GM18867 (cell line): ENCODE results near the gene BRK1.
A peak's percentile ranks its signal among the peaks of the same experiment; 100 is the strongest.
"Not testable (repeated sequence)": the region's sequence is repeated elsewhere in the genome, so short reads cannot be mapped to it uniquely, and the experiment has no call there.

Experiments
- ATAC-seq: cut with Tn5 transposase; IDR thresholded peaks from one replicate; pipeline ENCODE4 v1.9.1; 2021; ENCODE audit warnings: mild to moderate bottlenecking, moderate library complexity; ENCODE audit not compliant: unreplicated experiment

BRK1 gene

DNA sequence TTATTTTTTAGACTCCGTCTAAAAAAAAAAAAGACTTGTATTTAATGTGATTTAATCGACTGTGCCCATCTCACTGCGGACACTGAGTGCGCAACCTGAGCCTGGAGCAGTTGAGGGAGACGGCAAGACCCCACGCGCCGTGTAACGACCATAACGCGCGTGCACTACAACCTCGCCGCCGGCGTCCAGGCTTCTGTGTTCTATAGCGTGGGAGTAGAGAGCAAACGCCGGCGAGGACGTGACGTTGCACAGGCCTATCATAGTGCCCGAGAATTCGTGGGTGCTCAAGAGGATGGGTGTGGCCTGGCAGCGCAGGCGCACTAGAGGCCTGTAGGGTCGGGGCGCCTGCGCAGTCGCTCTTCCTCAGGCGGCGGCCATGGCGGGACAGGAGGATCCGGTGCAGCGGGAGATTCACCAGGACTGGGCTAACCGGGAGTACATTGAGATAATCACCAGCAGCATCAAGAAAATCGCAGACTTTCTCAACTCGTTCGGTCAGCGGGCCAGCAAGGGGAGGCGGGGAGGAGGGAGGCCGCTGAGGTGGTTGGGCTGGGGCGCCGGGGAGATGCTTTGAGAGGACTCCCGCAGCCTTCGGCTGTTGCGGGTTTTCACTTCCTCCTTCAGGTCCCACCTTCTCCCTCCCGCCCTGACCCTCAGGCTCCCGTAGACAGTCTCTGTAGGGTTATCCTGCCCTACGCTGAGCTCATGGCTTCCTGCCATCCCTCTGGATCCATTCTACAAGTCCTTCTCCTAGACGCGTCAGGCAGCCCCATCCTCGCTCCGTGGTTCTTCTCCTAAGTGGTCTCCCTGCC, at the start of gene BRK1:
Gene BRK1, plus strand, starts transcription at position 350 of the 812 bp plus-strand sequence. Its CDS starts 27 bp downstream, at position 377.
- ATAC-seq: peak; percentile 96

DNA sequence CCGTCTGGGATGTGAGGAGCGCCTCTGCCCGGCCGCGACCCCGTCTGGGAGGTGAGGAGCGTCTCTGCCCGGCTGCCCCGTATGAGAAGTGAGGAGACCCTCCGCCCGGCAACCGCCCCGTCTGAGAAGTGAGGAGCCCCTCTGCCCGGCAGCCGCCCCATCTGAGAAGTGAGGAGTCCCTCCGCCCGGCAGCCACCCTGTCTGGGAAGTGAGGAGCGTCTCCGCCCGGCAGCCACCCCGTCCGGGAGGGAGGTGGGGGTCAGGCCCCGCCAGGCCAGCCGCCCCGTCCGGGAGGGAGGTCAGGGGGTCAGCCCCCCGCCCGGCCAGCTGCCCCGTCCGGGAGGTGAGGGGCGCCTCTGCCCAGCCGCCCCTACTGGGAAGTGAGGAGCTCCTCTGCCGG, 45.4 kb upstream of the BRK1 start:
- not testable (repeated sequence) for ATAC-seq

DNA sequence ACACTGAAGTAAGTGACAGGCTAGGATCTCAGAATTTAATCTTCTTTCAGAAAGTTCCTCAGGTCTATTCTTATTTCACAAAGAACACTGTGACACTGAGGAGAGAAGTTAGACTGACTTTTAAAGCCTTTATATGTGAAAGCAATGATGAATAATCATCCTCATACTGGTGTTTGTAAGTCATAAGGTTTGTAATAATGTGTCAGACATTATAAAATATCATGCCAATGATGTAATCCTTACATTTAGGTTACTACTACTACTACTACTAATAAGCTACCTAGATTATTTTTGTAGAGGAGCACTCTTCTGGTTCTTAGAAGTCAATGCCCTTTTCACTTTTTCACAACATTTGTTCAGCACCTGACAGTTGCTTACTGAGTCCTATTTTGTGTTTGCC, 40.8 kb upstream of the BRK1 start:
- ATAC-seq: no peak

DNA sequence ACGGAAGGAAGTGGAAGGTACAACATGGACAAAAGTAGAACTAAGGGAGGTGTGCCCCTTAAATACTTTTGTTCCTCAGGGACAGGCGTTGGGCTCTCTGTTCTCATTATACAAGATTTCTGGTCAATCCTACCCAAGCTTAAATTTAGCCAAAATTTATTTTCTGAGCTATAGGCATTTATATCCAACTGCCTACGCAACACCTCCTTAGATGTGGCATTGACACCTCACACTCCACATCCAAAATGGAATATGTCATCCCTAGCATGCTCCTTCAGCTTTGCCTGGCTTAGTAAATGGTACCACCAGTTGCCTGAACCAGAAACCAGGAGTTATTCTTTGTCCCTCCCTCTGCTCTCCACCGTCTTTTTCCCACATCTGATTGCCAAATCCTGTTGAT, 33.6 kb upstream of the BRK1 start:
- ATAC-seq: no peak

DNA sequence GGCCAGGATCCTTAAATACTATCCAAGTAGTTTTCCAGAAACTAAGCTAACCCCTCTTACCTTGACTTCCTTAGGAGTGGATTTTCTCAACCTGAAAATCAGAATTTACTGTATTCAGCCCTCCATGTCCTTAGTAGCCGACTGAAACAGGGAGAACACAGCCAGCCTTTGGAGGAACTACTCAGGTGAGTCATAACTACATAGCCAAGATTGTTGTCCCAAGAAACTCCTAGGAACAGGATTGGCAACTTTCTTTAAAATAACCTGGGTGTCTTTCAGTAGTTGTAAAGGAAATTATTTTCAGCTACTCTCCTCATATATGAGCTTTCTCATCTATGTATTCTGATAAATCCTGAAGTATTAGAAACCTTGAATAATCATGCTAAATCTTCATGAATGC, 29.7 kb upstream of the BRK1 start:
- ATAC-seq: no peak

DNA sequence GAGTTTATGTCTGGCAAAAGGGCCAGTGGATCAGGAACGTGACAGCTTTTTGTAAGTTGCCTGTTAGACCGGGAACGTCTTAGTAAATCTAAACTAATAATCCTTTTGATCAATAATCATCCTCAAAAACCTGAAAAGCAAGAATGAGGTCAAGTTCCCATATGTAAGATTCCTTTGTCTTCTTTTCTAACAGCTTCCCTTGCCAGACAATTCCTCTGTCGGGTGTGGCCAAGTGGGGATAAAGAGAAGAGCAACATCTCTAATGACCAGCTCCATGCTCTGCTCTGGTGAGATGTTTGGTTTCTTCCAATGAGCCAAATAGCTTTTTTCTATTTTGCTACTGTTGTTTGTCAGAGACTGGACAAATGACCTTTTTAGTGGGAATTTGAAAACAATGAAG, 27.2 kb upstream of the BRK1 start:
- ATAC-seq: no peak

DNA sequence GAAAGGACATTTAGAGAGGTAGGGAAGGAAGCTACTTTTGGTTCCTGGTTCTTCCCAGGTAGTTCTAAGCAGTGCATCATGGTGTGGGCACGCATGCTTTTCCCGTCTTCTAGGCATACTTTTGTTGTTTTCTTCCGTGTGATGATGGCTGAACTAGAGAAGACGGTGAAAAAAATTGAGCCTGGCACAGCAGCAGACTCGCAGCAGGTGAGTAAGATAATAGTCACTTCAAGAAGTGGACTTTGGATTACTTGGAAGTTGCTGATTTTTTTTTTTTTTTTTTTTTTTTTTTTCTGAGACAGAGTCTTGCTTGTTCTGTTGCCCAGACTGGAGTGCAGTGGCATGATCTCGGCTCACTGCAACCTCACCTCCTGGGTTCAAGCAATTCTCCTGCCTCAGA, 25.3 kb upstream of the BRK1 start:
- ATAC-seq: no peak

DNA sequence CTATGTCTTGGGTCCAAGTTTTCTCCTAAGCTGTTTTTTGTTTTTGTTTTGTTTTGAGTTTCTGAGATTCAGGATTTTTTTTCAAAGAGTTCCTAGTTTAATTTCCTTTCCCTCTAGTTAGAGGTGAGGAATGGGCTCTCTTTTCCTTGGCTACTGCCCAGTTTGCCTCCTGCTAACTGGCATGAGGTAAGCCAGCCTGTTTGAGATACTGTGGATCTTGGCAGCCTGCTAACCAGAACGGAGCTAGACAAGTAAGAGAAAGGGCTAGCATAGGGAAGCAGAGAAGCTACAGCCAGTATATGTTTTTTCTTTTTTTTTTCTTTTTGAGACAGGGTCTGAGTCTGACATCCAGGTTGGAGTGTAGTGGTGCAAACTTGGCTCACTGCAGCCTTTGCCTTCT, 24.7 kb upstream of the BRK1 start:
- not testable (repeated sequence) for ATAC-seq

DNA sequence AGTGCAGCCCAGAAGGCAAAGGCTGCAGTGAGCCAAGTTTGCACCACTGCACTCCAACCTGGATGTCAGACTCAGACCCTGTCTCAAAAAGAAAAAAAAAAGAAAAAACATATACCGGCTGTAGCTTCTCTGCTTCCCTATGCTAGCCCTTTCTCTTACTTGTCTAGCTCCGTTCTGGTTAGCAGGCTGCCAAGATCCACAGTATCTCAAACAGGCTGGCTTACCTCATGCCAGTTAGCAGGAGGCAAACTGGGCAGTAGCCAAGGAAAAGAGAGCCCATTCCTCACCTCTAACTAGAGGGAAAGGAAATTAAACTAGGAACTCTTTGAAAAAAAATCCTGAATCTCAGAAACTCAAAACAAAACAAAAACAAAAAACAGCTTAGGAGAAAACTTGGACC, 24.1 kb upstream of the BRK1 start:
- ATAC-seq: not testable (repeated sequence)

DNA sequence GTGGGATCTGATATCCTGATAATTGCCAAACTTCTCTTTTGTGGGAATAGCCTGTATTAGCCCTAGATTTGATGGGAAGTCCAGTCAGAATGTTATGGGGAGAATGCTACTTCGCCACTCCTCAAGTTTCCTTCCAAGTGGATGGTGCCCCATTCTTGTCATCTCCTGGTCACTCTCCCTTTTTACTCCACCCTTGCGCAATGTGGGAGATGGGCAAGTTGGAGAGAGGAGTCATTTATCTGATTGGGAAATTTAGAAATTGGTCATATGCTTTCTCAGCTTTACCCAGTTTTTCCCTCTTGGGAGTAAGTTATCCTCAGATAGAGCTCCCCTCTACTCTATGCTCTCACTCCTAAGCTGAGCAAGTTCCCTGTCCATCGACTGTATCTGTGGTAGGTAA, 21.8 kb upstream of the BRK1 start:
- ATAC-seq: no peak

DNA sequence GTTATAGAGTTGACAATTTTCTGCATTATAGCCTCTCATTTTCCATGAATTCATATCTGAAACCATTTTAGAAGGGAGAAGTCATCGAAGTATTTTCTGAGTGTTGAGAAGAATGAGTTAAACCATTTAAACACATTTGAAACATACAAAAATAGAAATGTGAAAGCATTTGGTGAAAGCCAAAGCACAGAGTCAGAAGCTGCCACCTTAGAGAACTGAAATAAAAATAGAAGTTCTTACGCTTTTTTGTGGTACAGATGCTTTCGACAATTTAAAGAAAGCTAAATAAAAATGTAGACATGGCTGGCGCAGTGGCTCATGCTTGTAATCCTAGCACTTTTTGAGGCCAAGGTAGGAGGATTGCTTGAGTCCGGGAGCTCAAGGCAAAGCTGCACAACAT, 16.4 kb upstream of the BRK1 start:
- no peak for ATAC-seq

DNA sequence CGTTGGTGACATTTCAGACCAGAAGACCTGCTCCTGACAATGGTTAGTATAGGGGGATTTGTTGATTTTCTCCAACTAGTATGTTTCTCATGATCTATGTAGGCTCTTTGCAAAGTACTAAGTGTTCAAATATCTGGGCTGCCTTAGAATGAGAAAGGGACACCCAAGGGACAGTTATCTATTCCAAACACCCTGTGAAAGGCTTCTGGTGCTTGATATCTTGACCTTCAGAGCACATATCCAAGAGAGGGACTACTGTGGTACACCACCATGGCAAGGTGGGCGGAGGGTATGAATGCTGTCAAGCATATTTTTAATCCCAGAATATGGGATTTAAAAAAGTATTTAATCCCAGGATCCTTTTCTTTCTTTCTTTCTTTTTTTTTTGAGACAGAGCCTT, 8.6 kb upstream of the BRK1 start:
- no peak for ATAC-seq

DNA sequence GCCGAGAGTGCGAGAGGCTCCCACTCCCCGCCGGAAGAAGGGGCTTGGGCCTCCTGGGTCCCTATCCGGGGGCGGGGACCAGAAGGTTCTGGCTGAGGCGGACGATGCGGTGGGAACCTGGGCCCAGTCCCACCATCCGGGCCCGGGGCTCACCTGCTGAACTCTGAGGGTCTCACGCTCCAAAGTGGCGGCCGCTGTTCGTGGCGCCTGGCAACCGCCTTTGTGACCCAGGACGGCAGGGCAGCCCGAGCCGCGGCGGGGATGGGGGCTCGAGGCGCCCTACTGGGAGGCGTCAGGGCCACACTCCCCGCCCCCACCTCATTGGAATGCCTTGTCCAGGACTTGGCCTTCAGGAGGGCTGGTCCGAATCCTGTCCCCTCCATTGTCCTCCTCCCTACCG, 7.4 kb upstream of the BRK1 start, which contains the start of gene FANCD2OS:
Gene FANCD2OS, minus strand, starts transcription at position 165 of the 400 bp plus-strand sequence. CDS start 3,481 bp downstream, outside the sequence.
- no peak for ATAC-seq

DNA sequence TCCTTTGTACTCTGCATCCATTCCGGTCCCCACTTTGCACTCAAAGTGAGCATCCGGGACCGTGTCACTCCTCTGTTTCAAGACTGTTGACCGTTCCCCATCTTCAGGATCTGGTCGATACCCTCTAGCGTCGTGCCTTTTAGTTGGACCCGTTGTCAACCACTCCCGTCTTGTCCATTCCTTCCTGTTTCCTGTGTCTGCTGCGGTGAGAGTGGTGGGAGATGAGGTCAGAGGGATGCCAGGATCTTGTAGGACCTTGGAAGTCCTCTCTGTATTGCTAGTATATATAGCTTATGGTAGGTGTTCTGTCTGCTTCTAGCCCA, 624 bp downstream of the BRK1 start:
- peak; percentile 2 for ATAC-seq

DNA sequence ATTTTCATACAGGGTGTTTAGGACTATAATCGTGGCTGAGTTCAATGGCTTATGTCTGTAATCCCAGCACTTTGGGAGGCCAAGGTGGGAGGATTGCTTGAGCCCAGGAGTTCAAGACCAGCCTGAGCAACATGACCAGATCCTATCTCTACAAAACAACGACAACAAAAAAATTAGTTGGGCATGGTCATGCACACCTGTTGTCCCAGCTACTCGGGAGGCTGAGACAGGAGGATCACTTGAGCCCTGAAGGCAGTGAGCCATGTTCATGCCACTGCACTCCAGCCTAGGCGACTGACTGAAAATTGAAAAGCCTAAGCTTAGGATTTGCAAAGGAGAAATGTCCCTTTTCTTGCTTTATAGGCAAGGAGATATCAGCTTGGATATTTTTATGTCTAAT, 1.5 kb downstream of the BRK1 start:
- no peak for ATAC-seq

DNA sequence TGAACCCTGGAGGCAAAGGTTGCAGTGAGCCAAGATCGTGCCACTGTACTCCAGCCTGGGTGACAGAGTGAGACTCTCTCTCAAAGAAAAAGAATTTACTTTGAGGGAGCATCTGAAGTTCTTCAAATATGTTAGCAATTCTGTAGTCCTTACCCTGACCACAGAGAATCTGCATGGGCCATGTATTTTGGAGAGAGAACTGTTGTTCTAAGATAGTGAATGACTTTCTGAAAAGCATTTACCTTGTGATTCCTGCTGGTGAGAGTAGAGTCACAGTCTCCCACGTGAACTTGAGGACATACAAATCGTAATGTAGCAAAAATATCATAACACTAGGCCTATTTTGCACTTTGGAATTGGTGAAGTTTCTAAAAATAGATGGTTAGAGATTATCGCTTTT, 3.9 kb downstream of the BRK1 start:
- ATAC-seq: no peak

DNA sequence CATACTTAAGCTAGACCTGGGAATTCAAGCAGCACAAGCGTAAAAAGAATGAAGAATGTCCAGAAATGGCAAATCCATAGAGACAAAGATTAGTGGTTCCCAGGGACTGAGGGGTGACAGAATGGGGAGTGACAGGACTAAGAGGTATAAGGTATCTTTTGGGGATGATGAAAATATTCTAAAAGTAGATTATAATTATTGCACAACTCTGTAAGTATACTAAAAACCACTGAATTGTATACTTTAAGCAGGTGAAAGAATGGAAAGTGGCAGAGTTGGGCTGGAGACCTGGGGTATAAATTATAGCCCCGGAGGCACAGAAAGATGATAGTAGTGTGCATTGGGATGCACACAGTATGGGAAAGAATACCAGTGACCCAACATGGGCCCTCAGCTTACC, 5.6 kb downstream of the BRK1 start:
- ATAC-seq: no peak

DNA sequence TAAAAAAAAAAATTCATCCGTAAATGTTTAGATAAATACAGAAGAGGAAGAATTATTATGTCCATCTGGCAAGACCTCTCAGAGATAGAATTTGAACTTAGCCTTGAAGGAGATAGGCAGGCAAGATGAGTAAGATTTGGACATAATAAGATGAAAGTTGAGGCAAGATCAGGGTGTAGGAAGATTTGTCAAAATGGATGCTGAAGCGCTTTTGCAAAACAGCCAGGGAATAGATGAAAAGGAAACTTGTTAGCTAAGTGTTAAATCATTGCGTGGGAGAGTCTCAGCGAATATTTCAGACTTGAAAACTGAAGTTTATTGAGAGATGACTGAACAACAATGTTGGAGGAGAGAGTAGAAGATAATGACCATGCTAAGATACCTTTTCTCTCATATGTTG, 7.2 kb downstream of the BRK1 start:
- ATAC-seq: no peak

DNA sequence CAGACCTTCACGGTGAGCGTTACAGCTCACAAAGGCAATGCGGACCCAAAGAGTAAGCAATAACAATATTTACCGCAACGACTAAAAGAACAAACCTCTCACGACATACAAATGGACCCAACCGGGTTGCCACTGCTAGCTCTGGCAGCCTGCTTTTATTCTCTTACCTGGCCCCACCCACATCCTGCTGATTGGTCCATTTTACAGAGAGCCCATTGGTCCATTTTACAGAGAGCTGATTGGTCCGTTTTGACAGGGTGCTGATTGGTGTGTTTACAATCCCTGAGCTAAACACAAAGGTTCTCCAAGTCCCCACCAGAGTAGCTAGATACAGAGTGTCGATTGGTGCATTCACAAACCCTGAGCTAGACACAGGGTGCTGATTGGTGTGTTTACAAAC, 20.4 kb downstream of the BRK1 start:
- ATAC-seq: not testable (repeated sequence)

DNA sequence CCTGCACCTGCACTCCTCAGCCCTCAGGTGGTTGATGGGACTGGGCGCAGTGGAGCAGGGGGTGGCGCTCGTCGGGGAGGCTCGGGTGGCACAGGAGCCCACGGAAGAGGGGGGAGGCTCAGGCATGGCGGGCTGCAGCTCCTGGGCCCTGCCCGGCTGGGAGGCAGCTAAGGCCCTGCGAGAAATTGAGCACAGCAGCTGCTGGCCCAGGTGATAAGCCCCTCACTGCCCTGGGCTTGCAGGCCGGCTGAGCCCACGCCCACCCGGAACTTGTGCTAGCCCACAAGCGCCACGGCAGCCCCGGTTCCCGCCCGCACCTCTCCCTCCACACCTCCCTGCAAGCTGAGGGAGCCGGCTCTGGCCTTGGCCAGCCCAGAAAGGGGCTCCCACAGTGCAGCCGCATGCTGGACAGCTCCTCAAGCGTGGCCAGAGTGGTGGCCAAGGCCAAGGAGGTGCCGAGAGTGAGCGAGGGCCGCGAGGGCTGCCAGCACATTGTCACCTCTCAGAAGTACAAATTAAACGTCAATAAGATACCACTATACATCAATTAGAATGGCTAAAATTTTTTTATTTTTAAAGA, 21.0 kb downstream of the BRK1 start:
- ATAC-seq: no peak

DNA sequence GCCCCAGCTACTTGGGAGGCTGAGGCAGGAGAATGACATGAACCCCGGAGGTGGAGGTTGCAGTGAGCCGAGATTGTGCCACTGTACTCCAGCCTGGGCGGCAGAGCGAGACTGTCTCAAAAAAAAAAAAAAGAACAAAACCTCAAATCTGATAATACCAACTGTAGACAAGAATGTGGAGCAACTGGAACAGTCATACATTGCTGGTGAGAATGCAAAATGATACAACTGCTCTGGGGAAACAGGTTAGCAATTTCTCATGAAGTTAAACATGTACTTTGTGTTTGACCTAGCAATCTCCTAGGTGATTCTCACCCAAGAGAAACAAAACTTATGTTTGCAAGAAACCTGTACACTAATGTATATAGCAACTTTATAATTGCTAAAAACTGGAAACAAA, 21.7 kb downstream of the BRK1 start:
- no peak for ATAC-seq

DNA sequence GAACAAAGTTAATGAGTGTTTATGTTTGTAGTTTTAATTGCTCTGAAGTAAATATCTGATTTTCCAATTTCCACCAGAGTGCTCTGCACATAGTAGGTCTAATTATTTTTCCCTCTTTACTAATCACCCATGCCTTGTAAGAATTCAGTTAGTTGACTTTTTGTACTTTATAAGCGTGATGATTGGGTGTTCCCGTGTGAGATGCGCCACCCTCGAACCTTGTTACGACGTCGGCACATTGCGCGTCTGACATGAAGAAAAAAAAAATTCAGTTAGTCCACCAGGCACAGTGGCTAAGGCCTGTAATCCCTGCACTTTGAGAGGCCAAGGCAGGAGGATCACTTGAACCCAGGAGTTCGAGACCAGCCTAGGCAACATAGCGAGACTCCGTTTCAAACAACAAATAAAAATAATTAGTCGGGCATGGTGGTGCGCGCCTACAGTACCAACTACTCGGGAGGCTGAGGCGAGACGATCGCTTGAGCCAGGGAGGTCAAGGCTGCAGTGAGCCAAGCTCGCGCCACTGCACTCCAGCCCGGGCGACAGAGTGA, 25.6 kb downstream of the BRK1 start:
- ATAC-seq: no peak
